ENCODE results near the gene GALR2.

DNA sequence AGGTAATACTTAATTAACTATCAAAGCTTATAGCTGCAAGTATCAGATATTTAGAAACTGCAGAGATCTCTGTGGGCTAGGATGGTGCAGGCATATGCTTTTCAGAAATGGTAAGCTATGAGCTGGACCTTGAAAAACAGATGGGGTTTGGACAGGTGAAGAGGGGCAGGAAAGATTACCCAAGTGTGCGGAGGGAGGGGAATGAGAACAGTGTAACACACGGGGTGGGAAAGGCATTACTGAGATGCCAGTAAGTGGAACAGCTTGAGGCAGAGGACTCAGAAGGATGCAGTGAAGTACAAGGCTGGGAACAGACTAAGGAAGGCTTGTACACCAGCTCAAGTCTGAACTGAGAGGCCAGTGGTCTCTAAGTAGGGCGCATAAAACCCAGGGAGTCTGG is 25.3 kb upstream of the GALR2 start:
- TF ChIP-seq, protein P1, sequence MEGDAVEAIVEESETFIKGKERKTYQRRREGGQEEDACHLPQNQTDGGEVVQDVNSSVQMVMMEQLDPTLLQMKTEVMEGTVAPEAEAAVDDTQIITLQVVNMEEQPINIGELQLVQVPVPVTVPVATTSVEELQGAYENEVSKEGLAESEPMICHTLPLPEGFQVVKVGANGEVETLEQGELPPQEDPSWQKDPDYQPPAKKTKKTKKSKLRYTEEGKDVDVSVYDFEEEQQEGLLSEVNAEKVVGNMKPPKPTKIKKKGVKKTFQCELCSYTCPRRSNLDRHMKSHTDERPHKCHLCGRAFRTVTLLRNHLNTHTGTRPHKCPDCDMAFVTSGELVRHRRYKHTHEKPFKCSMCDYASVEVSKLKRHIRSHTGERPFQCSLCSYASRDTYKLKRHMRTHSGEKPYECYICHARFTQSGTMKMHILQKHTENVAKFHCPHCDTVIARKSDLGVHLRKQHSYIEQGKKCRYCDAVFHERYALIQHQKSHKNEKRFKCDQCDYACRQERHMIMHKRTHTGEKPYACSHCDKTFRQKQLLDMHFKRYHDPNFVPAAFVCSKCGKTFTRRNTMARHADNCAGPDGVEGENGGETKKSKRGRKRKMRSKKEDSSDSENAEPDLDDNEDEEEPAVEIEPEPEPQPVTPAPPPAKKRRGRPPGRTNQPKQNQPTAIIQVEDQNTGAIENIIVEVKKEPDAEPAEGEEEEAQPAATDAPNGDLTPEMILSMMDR (conservative IDR thresholded peaks at IDR 0.05; ENCODE audit: low read depth, low read length): no peak
- no peak for TF ChIP-seq EZH2 (IDR thresholded peaks at IDR 0.05; ENCODE audit: borderline replicate concordance, low read depth, low read length, poor library complexity, severe bottlenecking)
